ENCODE measurements around the gene HHIPL1.

DNA sequence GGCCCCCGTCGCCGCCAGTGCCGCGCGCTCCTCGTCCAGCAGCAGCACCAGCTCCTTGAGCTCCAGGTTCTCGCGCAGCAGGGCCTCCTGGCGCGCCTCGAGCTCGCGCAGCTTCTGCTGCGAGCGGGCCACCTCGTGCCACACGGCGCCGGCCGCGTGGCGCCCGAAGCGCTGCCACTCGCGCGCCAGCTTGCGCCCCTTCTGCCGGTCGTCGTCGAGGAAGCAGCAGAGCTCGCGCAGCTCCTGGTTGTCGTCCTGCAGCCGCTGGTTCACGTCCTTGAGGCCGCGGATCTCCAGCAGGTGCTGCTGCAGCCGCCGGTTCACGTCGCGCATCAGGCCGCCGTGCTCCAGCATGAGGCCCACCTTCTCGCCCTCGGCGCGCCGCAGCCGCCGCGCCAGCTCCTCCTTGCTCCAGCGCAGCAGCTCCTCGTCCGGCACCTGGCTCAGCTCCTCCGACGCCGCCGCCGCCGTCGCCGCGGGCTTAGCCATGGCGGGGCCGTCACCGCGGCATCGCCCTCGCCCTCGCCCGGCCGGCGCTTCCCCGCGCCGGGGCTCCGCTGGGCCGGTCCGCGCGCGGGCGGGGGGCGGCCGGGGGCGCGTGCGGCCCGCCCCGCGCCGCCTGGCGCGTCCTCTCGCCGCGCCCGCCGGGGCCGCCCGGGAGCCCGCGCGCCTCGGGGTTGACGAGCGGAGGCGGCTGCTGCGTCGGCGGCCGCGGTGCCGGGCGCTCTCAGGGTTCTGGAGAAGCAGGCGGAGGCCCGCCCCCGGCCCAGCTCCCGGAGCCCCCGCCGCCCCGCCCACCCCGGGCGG lies 41.3 kb upstream of the HHIPL1 start, which contains the start of gene CCDC85C:
- TF ChIP-seq, protein P1, sequence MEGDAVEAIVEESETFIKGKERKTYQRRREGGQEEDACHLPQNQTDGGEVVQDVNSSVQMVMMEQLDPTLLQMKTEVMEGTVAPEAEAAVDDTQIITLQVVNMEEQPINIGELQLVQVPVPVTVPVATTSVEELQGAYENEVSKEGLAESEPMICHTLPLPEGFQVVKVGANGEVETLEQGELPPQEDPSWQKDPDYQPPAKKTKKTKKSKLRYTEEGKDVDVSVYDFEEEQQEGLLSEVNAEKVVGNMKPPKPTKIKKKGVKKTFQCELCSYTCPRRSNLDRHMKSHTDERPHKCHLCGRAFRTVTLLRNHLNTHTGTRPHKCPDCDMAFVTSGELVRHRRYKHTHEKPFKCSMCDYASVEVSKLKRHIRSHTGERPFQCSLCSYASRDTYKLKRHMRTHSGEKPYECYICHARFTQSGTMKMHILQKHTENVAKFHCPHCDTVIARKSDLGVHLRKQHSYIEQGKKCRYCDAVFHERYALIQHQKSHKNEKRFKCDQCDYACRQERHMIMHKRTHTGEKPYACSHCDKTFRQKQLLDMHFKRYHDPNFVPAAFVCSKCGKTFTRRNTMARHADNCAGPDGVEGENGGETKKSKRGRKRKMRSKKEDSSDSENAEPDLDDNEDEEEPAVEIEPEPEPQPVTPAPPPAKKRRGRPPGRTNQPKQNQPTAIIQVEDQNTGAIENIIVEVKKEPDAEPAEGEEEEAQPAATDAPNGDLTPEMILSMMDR (IDR thresholded peaks at IDR 0.05; ENCODE audit: low read depth, low read length) = no peak
- no peak for TF ChIP-seq EZH2phosphoT487 (IDR thresholded peaks at IDR 0.05; ENCODE audit: low read depth)

Measured in OCI-LY3 (cell line).